ENCODE results near the gene PSPC1. TPM values are rescaled to one million over a fixed set of nuclear protein-coding genes. Genes with fewer than 3 reads are reported as not detected.

The PSPC1 gene
- total and polyA plus RNA-seq, 2 of the 13 experiments (the other 11 are each of a cell fraction or from before 2014, with no cell fraction given): 33.5 to 94.0 TPM

- TF ChIP-seq ZNF574 (CRISPR knock-in tag; IDR thresholded peaks at IDR 0.05) (peak; percentile 13; the same call in 1 of the 2 replicates), KDM4B (CRISPR knock-in tag; IDR thresholded peaks at IDR 0.05) (0 out of 2 replicates have a peak, but pooled peaks have one; percentile 37), SUZ12 (IDR thresholded peaks at IDR 0.05; ENCODE audit: low read depth, low read length) (no peak), ZNF609 (CRISPR knock-in tag; IDR thresholded peaks at IDR 0.05; ENCODE audit: borderline replicate concordance) (0 out of 2 replicates have a peak, but pooled peaks have one; percentile 12), FOXC1 (CRISPR knock-in tag; IDR thresholded peaks at IDR 0.05; ENCODE audit: borderline replicate concordance) (0 out of 2 replicates have a peak, but pooled peaks have one; percentile 10), ZSCAN31 (CRISPR knock-in tag; IDR thresholded peaks at IDR 0.05; ENCODE audit: low read depth) (peak; percentile 52; the same call in 1 of the 2 replicates), ATF7 (IDR thresholded peaks at IDR 0.05) (no peak), ATF7 (CRISPR knock-in tag; IDR thresholded peaks at IDR 0.05) (0 out of 2 replicates have a peak, but pooled peaks have one; percentile 19), KLF9 (CRISPR knock-in tag; IDR thresholded peaks at IDR 0.05; ENCODE audit: low read depth) (no peak), ASH2L (IDR thresholded peaks at IDR 0.05; ENCODE audit: insufficient read length, low read depth, low read length) (peak; percentile 75), AGO2 (optimal IDR thresholded peaks at IDR 0.05; ENCODE audit: low read depth, low read length) (peak; percentile 90), ZNF773 (CRISPR knock-in tag; IDR thresholded peaks at IDR 0.05; ENCODE audit: borderline replicate concordance) (0 out of 2 replicates have a peak, but pooled peaks have one; percentile 24), ZMYM3 (CRISPR knock-in tag; IDR thresholded peaks at IDR 0.05) (no peak), ZNF333 (CRISPR knock-in tag; IDR thresholded peaks at IDR 0.05; ENCODE audit: borderline replicate concordance) (0 out of 2 replicates have a peak, but pooled peaks have one; percentile 79), ZNF563 (CRISPR knock-in tag; IDR thresholded peaks at IDR 0.05) (peak; percentile 66; the same call in 1 of the 2 replicates), ZNF225 (CRISPR knock-in tag; IDR thresholded peaks at IDR 0.05) (0 out of 2 replicates have a peak, but pooled peaks have one; percentile 35), RBM22 (optimal IDR thresholded peaks at IDR 0.05; ENCODE audit: low read length) (no peak), PHF8 (CRISPR knock-in tag; IDR thresholded peaks at IDR 0.05) (peak; percentile 22; the same call in 1 of the 2 replicates), SOX5 (CRISPR knock-in tag; IDR thresholded peaks at IDR 0.05; ENCODE audit: borderline replicate concordance) (no peak), SALL2 (CRISPR knock-in tag; IDR thresholded peaks at IDR 0.05) (0 out of 2 replicates have a peak, but pooled peaks have one; percentile 27)
- TF ChIP-seq, protein P1, sequence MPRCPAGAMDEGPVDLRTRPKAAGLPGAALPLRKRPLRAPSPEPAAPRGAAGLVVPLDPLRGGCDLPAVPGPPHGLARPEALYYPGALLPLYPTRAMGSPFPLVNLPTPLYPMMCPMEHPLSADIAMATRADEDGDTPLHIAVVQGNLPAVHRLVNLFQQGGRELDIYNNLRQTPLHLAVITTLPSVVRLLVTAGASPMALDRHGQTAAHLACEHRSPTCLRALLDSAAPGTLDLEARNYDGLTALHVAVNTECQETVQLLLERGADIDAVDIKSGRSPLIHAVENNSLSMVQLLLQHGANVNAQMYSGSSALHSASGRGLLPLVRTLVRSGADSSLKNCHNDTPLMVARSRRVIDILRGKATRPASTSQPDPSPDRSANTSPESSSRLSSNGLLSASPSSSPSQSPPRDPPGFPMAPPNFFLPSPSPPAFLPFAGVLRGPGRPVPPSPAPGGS (CRISPR knock-in tag; IDR thresholded peaks at IDR 0.05): peak; percentile 71; the same call in 1 of the 2 replicates
Observed at GRCh38 chr13:19782049-19782726, 557 bp downstream of the PSPC1 start (continued).
